ENCODE results near the gene VDR.

The VDR gene

DNA sequence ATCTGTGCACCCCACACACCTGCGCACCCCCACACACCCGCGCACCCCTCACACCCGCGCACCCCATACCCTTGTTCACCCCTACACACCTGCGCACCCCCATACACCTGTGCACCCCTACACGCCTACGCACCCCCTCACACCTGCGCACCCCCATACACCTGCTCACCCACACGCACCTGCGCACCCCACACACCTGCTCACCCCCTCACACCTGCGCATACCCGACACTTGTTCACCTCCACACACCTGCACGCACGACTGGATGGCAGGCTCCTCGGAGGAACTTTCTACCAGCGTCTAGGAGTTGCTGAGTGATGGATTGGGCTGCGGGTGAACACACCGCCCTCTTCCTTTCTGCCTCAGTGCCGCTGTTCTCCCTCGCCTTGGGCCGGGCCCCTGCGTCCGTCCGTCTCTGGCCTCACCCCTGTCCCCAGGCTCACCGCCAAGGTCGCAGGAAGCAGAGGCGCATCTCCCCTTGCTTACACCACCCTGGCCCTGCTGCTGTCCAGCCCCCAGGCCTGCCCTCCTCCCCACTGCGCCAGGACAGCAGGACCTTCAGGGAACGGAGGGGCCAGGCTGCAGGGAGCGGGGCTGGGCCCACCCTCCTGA lies 37.9 kb upstream of the VDR start:
- ATAC-seq, result no peak
- no peak for TF ChIP-seq ZNF8 (CRISPR knock-in tag; IDR thresholded peaks at IDR 0.05)
- TF ChIP-seq CSDC2 (CRISPR knock-in tag; IDR thresholded peaks at IDR 0.05), result no peak
- TF ChIP-seq ARNTL (CRISPR knock-in tag; IDR thresholded peaks at IDR 0.05; ENCODE audit: borderline replicate concordance, low read depth), result no peak

DNA sequence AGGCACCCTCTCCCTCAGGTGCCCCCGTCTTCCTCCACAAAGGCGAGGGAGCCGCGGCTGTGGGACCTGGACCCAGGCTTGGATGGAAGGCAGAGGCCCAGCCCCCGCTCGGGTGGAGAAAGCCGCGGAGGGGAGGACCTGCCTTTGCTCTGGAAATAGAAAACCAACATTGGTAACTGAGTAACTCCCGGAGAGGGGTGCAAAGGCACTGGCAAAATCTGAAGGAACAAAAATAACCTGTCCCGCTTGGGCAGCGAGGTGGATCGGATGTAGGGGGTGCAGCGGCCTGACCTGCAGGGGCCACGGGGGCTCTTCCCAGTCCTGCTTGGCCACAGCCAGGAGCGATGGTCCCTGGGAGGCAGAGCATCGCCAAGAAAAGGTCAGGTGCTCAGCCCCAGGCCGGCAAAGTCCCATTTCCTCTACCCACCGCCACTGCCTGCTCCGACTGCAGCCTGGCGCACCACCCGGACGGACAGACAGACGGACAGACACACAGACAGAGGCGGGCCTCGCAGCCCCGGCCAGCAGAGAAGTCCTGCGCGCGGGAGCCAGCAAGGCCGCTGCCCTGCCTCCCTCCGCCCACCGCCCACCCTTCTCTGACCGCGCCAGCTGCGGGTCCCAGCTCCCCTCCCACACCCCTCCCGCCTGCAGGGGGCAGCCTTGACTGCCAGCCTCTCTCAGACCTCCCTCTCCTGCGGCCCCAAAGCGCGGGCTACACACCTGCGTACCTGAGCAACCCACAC lies 37.2 kb upstream of the VDR start:
- peak; percentile 51 for ATAC-seq
- TF ChIP-seq, protein P1, sequence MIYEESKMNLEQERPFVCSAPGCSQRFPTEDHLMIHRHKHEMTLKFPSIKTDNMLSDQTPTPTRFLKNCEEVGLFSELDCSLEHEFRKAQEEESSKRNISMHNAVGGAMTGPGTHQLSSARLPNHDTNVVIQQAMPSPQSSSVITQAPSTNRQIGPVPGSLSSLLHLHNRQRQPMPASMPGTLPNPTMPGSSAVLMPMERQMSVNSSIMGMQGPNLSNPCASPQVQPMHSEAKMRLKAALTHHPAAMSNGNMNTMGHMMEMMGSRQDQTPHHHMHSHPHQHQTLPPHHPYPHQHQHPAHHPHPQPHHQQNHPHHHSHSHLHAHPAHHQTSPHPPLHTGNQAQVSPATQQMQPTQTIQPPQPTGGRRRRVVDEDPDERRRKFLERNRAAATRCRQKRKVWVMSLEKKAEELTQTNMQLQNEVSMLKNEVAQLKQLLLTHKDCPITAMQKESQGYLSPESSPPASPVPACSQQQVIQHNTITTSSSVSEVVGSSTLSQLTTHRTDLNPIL (CRISPR knock-in tag; IDR thresholded peaks at IDR 0.05; ENCODE audit: low read depth), result no peak
- no peak for TF ChIP-seq ZNF8 (CRISPR knock-in tag; IDR thresholded peaks at IDR 0.05)
- no peak for TF ChIP-seq ZC3H10 (CRISPR knock-in tag; IDR thresholded peaks at IDR 0.05)
- TF ChIP-seq OSR1 (CRISPR knock-in tag; IDR thresholded peaks at IDR 0.05), result no peak
- TF ChIP-seq, protein P2, sequence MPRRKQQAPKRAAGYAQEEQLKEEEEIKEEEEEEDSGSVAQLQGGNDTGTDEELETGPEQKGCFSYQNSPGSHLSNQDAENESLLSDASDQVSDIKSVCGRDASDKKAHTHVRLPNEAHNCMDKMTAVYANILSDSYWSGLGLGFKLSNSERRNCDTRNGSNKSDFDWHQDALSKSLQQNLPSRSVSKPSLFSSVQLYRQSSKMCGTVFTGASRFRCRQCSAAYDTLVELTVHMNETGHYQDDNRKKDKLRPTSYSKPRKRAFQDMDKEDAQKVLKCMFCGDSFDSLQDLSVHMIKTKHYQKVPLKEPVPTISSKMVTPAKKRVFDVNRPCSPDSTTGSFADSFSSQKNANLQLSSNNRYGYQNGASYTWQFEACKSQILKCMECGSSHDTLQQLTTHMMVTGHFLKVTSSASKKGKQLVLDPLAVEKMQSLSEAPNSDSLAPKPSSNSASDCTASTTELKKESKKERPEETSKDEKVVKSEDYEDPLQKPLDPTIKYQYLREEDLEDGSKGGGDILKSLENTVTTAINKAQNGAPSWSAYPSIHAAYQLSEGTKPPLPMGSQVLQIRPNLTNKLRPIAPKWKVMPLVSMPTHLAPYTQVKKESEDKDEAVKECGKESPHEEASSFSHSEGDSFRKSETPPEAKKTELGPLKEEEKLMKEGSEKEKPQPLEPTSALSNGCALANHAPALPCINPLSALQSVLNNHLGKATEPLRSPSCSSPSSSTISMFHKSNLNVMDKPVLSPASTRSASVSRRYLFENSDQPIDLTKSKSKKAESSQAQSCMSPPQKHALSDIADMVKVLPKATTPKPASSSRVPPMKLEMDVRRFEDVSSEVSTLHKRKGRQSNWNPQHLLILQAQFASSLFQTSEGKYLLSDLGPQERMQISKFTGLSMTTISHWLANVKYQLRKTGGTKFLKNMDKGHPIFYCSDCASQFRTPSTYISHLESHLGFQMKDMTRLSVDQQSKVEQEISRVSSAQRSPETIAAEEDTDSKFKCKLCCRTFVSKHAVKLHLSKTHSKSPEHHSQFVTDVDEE (CRISPR knock-in tag; IDR thresholded peaks at IDR 0.05), result no peak
- no peak for TF ChIP-seq TCF4 (CRISPR knock-in tag; IDR thresholded peaks at IDR 0.05; ENCODE audit: borderline replicate concordance)
- no peak for TF ChIP-seq RARB (CRISPR knock-in tag; IDR thresholded peaks at IDR 0.05)

DNA sequence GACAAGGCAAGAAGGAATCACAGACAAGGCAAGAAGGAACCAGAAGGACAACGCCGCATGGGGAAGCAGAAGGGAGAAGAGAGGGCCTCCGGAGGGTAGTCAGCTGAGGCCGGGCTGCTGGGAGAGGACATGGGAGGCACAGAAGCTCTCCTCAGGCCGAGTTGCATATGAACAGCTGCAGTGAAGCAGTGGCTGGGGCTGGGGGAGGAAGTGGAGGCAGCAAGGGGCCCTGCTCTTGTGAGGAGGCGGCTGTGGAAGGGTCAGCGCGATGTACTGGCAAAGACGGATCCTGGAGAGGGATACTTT lies 36.6 kb upstream of the VDR start:
- no peak for TF ChIP-seq OSR1 (CRISPR knock-in tag; IDR thresholded peaks at IDR 0.05)
- TF ChIP-seq ZFP30 (CRISPR knock-in tag; IDR thresholded peaks at IDR 0.05), result no peak
- TF ChIP-seq ISL1 (CRISPR knock-in tag; IDR thresholded peaks at IDR 0.05), result no peak
- no peak for TF ChIP-seq PPARA (CRISPR knock-in tag; IDR thresholded peaks at IDR 0.05; ENCODE audit: borderline replicate concordance)
- no peak for TF ChIP-seq ESRRG (CRISPR knock-in tag; IDR thresholded peaks at IDR 0.05)
- TF ChIP-seq RARB (CRISPR knock-in tag; IDR thresholded peaks at IDR 0.05), result no peak
- no peak for TF ChIP-seq SNAI2 (CRISPR knock-in tag; IDR thresholded peaks at IDR 0.05)
- TF ChIP-seq, protein P2 (CRISPR knock-in tag; IDR thresholded peaks at IDR 0.05), result no peak
- ATAC-seq, result no peak

DNA sequence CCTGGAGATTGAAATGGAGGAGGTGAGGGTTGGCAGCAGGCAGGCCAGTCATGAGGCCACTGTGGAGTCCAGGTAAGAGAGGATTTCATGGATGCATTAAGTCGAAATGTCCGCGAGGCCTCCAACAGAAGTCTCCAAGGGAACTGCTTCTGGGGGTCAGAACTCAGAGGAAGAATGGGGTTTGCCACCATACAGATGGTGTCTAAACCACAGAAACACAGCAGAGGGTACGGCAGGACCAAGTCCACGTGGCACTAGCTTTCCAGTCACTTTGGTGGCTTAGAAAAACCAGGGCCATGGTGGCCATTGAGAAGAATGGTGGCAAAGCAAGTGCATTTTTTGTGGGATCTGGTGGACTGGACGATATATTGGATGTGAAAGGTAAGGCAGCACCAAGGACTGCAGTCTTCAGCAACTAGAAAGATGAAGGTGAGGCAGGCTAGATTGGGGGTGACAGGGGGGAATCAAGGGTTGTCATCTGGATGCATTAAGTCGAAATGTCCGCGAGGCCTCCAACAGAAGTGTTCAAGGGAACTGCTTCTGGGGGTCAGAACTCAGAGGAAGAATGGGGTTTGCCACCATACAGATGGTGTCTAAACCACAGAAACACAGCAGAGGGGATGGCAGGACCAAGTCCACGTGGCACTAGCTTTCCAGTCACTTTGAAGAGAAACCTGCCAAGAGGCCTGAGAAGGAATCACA lies 36.1 kb upstream of the VDR start:
- TF ChIP-seq ZNF8 (CRISPR knock-in tag; IDR thresholded peaks at IDR 0.05), result no peak
- TF ChIP-seq ISL1 (CRISPR knock-in tag; IDR thresholded peaks at IDR 0.05), result no peak
- no peak for TF ChIP-seq ZNF565 (CRISPR knock-in tag; conservative IDR thresholded peaks at IDR 0.05; ENCODE audit: low read depth)
- TF ChIP-seq, protein P3, sequence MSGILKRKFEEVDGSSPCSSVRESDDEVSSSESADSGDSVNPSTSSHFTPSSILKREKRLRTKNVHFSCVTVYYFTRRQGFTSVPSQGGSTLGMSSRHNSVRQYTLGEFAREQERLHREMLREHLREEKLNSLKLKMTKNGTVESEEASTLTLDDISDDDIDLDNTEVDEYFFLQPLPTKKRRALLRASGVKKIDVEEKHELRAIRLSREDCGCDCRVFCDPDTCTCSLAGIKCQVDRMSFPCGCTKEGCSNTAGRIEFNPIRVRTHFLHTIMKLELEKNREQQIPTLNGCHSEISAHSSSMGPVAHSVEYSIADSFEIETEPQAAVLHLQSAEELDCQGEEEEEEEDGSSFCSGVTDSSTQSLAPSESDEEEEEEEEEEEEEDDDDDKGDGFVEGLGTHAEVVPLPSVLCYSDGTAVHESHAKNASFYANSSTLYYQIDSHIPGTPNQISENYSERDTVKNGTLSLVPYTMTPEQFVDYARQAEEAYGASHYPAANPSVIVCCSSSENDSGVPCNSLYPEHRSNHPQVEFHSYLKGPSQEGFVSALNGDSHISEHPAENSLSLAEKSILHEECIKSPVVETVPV (CRISPR knock-in tag; IDR thresholded peaks at IDR 0.05), result no peak
- no peak for TF ChIP-seq ZC3H10 (CRISPR knock-in tag; IDR thresholded peaks at IDR 0.05)
- no peak for TF ChIP-seq PPARA (CRISPR knock-in tag; IDR thresholded peaks at IDR 0.05; ENCODE audit: borderline replicate concordance)
- TF ChIP-seq CSDC2 (CRISPR knock-in tag; IDR thresholded peaks at IDR 0.05), result no peak
- TF ChIP-seq ESRRG (CRISPR knock-in tag; IDR thresholded peaks at IDR 0.05), result no peak
- TF ChIP-seq ARNTL (CRISPR knock-in tag; IDR thresholded peaks at IDR 0.05; ENCODE audit: borderline replicate concordance, low read depth), result no peak
- TF ChIP-seq TOX (CRISPR knock-in tag; IDR thresholded peaks at IDR 0.05; ENCODE audit: borderline replicate concordance), result no peak
- TF ChIP-seq ZFP30 (CRISPR knock-in tag; IDR thresholded peaks at IDR 0.05), result no peak
- TF ChIP-seq, protein P4, sequence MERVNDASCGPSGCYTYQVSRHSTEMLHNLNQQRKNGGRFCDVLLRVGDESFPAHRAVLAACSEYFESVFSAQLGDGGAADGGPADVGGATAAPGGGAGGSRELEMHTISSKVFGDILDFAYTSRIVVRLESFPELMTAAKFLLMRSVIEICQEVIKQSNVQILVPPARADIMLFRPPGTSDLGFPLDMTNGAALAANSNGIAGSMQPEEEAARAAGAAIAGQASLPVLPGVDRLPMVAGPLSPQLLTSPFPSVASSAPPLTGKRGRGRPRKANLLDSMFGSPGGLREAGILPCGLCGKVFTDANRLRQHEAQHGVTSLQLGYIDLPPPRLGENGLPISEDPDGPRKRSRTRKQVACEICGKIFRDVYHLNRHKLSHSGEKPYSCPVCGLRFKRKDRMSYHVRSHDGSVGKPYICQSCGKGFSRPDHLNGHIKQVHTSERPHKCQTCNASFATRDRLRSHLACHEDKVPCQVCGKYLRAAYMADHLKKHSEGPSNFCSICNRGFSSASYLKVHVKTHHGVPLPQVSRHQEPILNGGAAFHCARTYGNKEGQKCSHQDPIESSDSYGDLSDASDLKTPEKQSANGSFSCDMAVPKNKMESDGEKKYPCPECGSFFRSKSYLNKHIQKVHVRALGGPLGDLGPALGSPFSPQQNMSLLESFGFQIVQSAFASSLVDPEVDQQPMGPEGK (CRISPR knock-in tag; IDR thresholded peaks at IDR 0.05; ENCODE audit: borderline replicate concordance), result no peak
- no peak for ATAC-seq
